Activated CD8-positive, alpha-beta memory T cell treated with anti-CD3 and anti-CD28 coated beads, Interleukin-2, amount 50 U/mL, for 4 hours (primary cell): ENCODE data around the gene TMEFF1.

Experiments
- DNase-seq: peaks from one replicate; pipeline ENCODE4 v3.0.0-alpha.2; 2020

Gene TMEFF1

DNA sequence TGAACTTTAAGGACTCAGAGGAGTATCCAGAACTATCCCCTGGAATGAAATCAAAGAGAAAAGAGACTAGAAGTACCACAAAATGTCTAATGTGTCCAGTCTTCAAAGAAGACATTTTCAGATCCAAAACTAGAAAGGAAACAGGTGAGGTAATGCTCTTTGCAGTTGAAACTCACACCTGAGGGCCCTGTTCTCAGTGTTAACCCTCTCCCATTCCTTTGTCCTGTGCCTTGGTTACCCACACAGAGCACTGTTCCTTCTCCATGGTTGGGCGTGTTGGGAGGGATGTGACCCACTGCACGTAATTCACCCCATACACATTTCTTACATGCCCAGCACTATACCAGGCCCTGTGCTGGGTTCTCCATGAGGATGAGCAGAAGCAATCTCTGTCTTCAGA is 24.7 kb upstream of the TMEFF1 start:
- DNase-seq: no peak

GRCh38 chr9:100449420-100449819 is 23.5 kb upstream of the TMEFF1 start:
- DNase-seq: no peak

GRCh38 chr9:100452894-100453293 is 20.1 kb upstream of the TMEFF1 start:
- no peak for DNase-seq

GRCh38 chr9:100455470-100455869 is 17.5 kb upstream of the TMEFF1 start:
- no peak for DNase-seq

DNA sequence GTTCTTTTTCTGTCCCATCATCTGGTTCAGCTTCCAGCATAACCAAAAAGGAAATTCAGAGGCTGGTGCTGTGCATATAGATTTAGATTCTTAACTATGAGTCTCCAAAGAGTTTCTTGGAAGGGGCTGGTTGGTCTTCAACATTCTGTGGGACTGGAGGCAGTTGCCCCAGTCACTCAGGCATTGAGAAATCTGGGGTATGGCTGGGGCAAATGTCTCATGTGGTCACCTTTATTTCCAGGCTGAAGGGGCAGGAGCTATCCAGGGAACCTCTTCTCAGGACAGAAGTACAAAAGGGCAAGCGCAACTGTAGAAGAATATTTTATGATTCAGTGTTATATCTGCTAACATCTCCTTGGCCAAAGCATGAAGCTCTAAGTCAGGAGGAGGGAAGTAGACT is 15.4 kb upstream of the TMEFF1 start:
- DNase-seq: no peak

DNA sequence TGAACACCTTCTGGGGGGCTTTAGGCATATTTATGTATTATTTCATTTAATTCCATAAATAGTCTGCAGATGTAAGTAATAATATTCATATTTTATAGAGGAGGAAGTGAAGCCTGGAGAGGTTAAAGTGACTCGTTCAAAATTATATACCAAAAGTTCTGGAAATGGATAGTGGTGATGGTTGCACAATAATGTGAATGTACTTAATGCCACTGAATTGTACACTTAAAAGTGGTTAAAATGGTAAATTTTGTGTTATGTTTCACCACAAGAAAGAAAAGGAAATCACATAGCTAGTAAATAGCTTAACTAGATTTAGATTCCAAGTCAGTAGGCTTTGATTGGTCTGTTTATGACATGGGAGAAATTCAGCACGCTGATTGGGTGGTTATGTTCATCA is 13.0 kb upstream of the TMEFF1 start:
- no peak for DNase-seq

DNA sequence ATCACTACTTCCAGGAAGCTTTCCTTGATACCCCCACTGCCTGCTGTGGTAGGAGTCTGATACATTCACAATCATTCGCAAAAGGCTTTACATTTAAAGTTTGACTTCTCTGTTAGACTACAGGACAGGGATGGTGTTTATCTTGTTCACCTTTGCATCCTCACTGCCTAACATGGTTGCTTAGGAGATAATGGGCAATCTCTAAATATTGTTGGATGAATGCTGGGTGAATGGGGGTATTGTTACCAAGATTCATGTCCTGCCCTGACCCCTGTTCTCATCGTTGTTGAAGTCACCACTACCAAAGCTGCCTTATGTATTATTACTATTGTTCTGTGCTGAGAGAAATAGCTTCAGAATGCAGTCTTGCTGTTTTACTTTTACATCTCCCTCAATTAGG is 7.7 kb upstream of the TMEFF1 start:
- DNase-seq: no peak

GRCh38 chr9:100465761-100466160 is 7.2 kb upstream of the TMEFF1 start:
- DNase-seq: no peak

DNA sequence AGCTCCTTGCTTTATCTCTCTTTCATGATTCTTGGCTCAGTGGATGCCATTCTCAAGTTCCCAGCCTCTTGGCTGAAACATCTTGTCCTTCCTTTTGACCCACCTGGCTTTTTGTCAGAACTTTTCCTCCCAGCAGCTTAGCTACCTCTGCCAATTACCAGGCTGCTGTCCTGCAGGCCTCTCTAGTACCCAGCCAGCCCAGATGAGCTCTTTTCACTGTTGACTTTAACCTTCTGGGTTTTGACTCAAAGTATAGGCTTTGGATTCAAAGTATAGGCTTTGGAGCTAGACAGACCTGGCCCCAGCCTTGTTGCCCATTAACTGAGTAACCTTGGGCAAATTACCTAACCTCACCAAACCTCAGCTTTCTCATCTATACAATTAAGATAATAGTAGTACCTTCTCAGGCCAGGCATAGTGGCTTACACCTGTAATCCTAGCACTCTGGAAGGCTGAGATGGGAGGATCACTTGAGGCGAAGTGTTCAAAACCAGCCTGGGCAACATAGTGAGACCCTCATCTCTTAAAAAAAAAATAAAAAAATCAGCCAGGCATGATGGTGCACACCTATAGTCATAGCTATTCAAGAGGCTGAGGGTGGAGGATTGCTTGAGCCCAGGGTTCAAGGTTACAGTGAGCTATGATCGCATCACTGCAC is 6.6 kb upstream of the TMEFF1 start:
- DNase-seq: no peak

DNA sequence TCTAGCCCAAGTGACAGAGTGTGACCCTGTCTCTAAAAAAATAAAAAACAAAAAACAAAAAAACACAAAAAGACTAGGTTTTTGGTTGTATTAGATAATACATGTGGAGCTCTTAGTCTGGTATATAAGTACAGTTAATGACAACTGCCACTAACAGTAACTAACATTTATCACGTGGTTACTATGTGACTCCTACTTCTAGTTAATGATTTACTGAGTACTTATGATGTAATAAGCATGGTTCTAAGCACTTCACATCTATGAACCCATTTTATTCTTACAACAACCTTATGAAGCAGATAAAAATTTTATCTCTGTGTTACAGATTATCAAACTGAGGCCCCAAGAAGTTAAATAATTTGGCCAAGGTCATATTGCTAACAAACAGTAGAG is 6.1 kb upstream of the TMEFF1 start:
- DNase-seq: no peak

- no peak for DNase-seq
Observed at GRCh38 chr9:100468041-100468440, 4.9 kb upstream of the TMEFF1 start.

DNA sequence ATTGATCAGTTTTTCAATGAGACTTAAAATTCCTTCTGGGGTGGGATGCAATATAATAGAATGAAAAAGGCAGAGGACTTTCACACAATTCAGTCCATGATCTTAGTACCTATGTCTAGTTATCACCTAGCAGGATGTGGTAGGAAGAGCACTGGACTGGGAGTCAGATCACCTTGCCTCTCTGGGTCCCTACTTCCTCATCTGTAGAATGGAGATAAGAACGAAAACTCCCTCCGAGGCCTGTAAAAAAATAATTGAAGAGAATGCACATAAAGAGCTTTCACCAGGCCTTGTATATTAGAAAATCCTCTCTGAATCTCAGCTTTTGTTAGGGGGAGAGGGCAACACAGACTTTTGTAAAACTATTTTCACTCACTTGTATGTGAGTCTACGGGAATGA is 681 bp upstream of the TMEFF1 start:
- no peak for DNase-seq

DNA sequence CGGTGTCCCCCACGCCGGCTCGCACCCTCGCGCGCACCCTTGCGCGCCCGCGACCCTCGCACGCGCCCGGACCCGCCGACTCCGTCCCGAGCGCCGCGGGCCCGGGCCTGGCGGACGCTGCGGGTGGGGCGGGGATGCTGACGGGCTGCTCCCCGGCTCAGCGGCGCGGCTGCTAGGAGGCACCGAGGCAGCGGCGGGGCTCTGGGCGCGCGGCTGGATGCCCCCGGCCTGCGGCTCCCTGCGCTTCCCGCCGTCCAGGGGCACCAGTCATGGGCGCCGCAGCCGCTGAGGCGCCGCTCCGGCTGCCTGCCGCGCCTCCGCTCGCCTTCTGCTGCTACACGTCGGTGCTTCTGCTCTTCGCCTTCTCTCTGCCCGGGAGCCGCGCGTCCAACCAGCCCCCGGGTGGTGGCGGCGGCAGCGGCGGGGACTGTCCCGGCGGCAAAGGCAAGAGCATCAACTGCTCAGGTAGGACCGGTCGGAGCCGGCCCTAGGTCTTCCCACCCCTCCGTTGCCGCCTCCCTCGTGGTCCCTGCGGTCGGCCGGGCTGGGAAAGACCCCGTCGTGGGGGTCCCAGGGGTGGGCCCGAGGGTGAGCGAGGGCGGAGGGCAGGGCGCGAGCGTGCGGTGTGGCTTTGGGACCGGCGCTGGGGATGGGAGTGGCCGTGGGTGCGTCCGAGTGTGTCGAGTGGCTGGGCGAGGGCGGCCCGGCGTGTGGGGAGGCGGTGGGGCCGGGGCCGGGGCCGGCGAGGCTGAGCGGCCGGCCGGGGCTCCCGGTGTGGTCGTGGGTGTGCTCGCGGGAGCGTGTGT is 530 bp downstream of the TMEFF1 start:
- DNase-seq: peak; percentile 25

- no peak for DNase-seq
Observed at GRCh38 chr9:100474082-100474923, 1.4 kb downstream of the TMEFF1 start.

DNA sequence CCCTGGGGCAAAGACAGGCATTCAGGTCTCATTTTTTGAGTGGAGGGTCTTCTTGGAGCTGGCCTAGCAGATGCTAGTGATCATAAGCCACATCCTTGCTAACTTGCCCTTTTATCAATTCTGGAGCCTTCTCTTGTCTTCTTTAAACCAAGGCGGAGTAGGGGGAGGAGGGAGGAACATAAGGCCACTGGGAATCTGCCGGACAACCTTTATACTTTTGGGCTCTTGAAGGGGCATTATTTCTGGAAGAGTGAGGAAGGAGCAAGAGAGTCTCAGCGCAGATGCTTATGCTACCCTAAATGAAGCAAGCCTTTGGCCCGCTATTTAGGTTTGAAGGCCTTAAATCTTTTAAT is 2.0 kb downstream of the TMEFF1 start:
- no peak for DNase-seq

GRCh38 chr9:100477241-100477640 is 4.3 kb downstream of the TMEFF1 start:
- no peak for DNase-seq

DNA sequence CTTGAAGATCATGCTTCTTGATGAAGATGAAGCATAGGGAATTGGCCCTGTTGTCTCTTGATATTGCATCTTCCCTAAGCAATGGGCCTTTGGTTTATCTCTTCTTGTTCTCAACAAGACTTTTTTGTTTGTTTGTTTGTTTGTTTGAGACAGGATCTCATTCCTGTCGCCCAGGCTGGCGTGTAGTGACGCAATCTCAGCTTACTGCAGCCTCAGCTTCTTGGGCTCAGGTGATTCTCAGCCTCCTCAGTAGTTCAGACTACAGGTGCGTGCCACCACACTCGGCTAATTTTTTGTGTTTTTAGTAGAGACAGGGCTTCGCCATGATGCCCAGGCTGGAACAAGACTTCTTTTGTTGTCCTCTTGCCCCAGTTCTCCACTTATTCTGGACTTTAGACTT is 5.2 kb downstream of the TMEFF1 start:
- no peak for DNase-seq

DNA sequence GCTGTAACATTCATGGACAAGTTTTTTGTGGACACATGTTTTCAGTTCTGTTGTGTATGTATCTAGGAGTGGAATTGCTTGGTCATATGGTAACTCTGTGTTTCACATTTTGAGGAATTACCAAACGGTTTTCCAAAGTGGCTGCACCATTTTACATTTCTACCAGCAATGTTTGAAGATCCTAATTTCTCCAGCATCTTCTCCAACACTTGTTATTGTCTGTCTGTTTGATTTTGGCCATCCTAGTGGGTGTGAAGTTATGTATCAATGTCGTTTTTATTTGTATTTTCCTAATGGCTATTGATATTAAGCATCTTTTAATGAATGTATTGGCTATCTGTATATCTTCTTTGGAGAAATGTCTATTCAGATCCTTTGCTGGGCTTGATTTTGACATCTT is 6.9 kb downstream of the TMEFF1 start:
- DNase-seq: no peak

- DNase-seq: no peak
Observed at GRCh38 chr9:100485196-100485595, 12.2 kb downstream of the TMEFF1 start.

DNA sequence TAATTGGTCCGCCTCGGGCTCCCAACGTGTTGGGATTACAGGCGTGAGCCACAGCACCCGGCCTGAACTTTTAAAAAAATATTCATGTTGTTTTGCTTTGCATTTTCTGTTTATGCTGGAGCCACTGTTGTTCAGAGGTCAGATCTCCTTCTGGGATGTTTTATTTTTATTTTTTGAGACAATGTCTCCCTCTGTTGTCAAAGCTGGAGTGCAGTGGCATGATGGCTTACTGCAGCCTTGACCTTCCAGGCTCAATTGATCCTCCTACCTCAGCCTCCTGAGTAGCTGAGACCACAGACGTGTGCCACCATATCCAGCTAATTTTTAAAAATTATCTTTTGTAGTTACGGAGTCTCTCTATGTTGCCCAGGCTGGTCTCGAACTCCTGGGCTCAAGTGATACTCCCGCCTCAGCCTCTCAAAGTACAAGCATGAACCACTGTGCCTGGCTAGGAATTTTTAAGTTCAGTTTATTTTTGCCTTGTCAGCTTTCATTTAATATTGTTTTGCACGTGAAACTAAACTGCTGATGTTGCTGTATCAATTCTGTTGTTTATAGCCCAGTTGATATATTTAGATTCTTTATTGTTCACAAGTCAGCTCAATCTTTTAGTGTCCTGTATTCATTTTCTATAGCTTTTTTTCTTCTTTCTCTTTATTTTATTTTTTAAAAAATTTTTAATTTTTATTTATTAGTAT is 13.7 kb downstream of the TMEFF1 start:
- DNase-seq: no peak

GRCh38 chr9:100488177-100488576 is 15.2 kb downstream of the TMEFF1 start:
- DNase-seq: no peak

- no peak for DNase-seq
Observed at GRCh38 chr9:100489836-100490235, 16.9 kb downstream of the TMEFF1 start.

DNA sequence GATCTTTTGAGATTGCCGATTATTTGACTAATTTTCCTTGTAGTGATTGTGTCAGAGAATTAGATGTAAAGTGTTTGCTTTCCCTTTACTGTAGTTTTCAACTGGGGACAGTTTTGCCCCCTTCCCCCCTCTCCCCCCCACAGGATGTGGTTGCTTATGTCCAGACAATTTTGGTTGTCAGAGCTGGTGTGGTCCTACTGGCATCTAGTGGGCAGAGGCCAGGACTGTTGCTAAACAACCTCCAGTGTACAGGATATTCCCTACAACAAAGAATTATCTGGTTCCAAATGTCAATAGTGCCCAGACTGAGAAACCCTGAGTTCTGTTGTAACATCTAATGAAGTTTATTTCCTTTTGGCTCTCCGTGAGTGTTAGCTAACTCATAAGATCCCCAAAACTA is 20.0 kb downstream of the TMEFF1 start:
- no peak for DNase-seq
